TTC549 (cell line): Measurements from ENCODE around the gene RAC3.

ENCODE experiments used
- FAIRE-seq: peaks from 2 replicates; lab custom pipeline; 2012; peaks lifted over from hg19 to GRCh38; lab: Jason Lieb, UNC

The RAC3 gene

DNA sequence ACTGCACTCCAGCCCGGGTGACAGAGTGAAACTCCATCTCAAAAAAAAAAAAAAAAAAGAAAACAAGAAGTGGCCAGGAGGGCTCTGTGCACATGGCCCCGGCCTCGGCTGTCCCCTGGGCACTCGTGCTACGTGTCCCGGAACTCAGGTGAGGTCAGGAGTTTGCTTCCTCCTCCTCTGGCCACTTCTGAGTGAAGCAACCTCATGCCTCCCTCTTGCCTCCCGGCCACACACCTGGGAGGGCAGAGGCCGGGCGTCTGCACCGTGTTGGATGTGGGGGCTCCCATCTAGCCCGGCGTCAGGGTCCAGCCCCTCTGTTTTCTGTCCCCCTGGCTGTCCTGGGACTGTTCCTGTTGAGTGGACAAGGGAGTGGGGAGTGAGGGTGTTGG, 31.9 kb upstream of the RAC3 start:
- FAIRE-seq = no peak

DNA sequence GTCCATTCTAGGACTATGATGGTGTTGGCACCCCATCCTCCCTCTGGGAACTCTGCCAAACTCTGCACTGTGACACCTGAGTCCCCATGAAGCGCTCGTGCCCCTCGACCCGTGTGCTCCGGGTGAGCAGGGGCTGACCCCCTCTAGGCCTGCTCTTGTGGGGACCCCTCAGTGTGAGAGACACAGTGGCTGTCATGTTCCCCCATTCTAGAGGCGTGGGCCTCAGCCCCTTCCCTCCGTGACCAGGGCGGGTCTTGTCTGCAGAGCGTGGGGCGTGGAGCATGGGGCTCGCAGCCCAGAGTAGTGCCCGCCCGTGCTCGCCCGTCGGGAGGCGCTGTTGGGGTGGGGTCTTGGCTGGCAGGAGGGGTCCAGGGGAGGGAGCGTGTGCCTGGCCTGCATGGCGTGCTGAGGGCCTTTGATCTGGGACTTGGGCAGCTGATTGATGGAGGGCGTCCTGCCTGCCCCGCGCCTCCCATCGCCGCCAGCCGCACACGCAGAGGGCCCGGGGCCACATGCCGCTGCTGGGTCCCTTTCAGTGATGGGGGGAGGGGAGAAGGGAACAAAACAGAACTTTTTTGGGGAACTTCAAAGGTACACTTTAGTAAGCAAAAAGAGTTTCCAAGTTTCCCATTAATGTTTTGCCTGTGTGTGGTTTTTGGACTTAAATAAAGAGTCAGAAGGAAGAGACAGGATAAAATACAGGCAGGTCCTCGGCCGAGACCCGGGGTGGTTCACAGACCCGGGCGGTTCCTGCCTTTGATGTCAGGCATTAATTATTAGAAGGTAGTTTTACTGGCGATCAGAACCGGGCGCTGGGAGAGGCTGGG, 31.3 kb upstream of the RAC3 start:
- no peak for FAIRE-seq

DNA sequence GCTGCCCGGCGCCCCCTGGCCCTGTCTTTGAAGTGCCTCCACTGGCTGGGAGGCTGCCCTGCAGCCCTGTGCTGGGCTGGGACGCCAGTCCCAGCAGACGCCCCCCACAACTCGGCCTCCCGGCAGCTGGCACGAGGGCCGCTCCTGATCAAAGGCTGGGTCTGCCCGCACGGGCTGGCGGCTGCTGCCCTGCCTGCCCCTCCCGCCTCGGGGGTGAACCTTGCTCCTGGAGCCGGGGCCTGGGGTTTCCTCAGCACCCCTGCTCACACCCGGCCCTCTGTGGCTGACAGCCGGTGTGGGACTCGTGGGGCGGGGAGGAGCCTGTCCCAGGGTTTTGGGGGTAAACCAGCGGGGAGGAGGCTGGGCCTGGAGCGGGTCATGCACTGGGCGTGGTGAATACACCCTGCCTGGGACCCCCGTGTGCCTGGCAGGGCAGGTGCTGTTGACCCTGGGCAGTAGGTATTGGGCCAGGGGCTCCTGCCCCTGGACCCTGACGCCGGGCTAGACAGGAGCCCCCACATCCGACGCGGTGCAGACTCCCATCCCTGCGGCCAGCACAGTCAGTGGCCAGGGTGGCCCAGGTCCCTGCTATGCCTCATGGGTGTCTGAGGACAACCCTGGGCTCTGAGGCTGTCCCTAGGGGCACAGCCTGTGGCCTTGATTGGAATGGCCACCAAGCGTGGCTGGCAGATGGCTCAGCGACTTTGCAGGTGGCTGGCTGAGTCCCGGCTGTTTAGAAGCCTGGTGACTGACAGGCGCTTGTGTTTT, 30.5 kb upstream of the RAC3 start:
- no peak for FAIRE-seq

DNA sequence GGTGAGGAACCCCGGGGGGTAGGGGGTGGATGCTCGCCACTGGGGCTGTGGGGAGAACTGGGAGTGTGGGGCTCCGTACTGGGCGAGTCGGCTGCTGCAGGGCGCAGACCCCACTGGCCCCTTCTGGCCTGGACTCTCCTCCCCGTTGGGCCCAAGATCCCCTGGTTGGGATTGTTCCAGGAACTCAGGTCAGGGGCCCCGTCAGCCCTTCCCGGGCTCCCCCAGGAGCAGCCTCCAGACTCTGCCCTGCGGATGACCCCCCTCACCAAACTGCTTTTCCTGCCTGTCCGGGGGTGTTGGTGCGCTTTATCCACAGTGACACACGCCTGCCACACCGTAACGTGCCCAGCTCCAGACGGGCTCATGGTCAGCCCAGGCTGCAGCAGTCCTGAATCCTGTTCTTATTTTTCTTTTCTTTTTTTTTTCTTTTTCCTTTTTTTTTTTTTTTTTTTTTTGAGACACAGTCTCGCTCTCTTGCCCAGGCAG, 29.9 kb upstream of the RAC3 start:
- FAIRE-seq = no peak

DNA sequence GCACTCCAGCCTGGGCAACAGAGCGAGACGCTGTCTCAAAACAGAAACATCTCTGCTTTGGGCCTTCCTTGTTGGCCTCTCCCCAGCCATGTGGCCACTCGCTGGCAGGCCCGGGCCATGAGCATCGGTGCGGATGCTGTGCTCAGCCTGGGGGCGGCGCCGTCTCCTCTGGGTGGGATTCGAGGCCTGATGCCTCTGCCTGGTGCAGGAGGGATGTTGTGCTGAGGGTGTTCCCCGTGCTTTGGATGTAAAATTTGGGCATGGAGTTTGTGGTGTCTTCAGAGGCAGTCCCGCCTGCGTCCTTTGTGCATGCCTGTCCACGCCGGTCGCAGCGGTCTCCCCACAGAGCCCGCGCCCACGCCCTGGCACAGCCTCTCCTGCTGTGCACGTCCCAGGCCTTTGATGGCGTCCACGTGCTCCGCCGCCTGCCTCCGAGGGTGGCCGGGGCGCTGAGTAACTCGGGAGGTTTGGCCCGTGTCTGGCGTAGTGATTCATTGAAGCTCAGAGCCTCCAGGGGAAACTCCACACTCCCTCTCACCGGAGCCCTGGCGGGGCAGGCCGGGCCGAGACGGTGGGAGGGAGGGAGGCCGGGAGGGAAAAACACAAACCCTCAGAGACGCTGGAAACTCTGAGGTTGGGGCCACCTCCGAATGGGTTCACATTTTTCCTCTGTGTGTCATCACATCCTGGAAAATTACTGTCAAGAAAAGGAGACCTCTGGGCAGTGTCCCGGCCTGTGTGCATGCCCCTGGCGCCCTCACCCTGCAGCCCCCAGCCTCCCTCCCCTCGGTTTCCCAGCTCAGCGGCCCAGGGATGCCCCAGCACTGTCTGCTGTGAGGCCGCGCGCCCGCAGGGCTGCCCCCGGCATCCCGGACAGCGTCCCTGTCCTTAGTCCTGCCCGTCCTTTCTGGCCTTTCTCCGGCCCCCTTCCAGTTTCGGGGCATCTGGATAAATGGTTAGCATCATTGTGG, 27.8 kb upstream of the RAC3 start:
- no peak for FAIRE-seq

GRCh38 chr17:82004517-82005455, 26.7 kb upstream of the RAC3 start:
- no peak for FAIRE-seq

DNA sequence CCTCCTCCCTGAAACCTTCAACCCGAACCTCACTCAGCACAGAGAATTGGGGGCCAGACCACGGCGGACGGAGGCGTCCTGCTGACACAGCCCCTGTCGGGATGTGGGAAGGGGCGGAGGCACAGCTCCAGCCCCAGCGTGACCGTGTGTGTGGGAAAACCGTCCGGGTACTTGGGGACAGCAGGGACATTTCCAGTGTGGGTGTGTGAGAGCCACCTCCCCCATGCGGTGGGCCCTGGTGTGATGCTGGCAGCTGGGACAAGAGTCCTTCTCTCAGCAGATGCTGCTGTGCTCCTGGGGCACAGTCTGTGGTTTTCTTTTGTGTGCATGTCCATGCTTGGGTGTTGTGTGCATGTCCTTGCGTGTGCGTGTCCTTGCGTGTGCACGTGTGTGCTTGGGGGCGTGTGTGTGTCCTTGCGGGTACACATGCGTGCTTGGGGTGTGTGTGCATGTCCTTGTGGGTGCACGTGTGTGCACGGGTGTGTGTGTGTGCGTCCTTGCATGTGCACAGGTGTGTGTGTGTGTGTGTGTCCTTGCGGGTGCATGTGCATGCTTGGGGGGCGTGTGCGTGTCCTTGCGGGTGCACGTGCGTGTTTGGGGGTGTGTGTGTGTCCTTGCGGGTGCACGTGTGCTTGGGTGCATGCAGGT, 25.7 kb upstream of the RAC3 start:
- FAIRE-seq = no peak

GRCh38 chr17:82006468-82007227, 24.8 kb upstream of the RAC3 start:
- no peak for FAIRE-seq

GRCh38 chr17:82007228-82007494, 24.3 kb upstream of the RAC3 start:
- FAIRE-seq = no peak

DNA sequence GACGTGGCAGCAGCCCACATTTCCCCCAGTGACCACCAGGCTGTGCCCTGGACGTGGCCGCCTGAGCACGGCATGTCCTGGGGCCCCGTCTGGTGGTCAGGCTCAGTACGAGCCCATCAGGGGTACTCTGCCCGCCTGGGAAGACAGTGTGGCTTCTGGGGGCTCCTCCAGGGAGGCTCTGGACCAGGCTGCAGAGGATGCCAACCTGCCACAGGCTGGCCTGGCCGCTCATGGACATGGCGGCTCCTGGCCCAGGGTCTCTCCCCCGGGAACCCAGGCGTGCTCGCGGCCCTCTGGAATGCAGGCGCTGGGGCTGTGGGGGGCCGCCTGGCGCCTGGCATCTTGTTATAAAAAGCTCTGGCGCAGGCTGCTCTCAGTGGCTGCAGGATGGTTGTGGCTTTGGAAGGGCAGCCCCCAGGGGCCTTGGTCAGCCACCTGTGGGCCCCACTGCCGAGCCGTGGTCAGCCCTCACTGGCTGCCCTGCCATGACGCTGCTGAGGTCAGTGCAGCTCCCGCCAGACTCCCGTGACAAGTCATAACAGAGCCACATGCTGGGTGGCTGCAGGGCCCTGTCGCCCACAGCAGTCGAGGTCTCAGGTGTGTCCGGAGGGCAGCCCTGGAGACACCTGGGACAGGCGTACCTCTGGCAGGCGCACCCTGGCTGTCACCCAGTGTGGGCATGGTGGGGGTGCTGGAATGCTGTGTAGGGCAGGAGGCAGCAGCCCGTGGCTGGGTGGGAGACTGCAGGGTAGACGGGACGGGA, 23.8 kb upstream of the RAC3 start:
- no peak for FAIRE-seq

- no peak for FAIRE-seq
Measured at GRCh38 chr17:82008258-82008940, 23.1 kb upstream of the RAC3 start.

- no peak for FAIRE-seq
Measured at GRCh38 chr17:82008941-82009405, 22.5 kb upstream of the RAC3 start.

DNA sequence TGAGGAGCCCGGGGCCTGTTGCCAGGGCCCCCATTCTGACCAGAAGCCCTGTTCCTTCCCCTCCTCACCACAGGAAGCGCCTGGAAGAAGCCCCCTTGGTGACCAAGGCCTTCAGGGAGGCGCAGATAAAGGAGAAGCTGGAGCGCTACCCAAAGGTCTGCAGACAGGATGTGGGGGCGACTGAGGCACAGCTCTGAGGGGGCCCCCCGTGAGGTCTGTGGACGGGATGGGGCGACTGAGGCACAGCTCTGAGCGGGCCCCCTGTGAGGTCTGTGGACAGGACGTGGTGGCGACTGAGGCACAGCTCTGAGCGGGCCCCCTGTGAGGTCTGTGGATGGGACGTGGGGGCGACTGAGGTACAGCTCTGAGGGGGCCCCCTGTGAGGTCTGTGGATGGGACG, 22.1 kb upstream of the RAC3 start:
- no peak for FAIRE-seq

- no peak for FAIRE-seq
Measured at GRCh38 chr17:82010575-82011525, 20.6 kb upstream of the RAC3 start.

DNA sequence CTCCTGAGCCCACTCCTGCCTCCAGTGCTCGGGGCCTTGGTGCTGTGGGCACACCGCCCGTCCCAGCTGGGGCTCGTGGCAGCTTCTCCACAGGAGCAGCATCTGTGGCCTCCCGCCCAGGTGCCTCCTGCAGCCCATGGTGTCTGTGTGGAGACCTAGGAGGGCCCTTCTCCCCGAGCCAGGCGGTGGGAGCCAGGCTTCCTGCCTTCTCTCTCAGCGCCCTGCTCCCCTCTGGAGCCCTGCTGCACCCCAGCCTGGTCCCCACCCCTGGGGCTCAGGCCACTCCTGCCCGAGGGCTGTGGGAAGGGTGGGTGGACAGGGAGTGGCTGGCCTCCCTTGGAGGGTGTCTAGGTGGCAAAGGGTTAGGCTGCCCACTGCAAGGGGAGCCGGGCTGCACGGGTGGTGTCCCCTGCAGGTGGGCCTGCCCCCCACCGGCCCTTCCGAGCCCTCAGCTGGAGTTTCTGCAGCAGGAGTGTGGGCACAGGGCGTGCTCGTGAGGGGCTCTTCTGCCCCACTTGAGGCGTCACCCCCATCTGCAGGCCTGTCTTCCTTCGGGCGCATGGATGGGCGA, 19.8 kb upstream of the RAC3 start:
- no peak for FAIRE-seq

DNA sequence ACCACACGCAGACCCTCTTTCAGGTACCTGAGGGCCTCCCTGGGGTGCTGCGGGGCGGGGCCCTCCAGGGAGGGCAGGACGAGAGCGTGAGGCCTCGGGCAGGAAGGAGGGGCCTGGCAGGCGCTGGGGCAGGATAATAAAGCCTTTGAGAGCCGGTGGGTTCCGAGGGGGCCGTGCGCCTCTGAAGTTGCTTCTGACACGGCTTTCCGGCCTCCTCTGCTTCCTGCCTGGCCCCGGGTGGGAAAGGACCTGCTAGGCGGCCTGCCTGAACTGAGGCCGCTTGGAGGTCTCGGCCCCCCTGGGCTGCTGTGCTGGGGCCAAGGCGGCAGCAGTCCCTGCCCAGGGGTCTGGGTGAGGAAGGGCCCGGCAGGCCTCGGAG, 19.2 kb upstream of the RAC3 start:
- FAIRE-seq = no peak

- no peak for FAIRE-seq
Measured at GRCh38 chr17:82012640-82013295, 18.7 kb upstream of the RAC3 start.
